HEK293T (cell line): Measurements from ENCODE around the gene ULK3.

Experiments
- CTCF ChIA-PET: fragments of 350-600 bp; formaldehyde crosslinking; extraction: SDS; loops from one replicate; lab custom pipeline; 2021; ENCODE audit warnings: antibody characterized with exemption, inconsistent platforms; lab: Yijun Ruan, JAX
- POLR2A ChIA-PET: fragments of 350-600 bp; formaldehyde crosslinking; extraction: SDS; loops from one replicate; lab custom pipeline; 2020; ENCODE audit warnings: antibody characterized with exemption, inconsistent platforms; lab: Yijun Ruan, JAX
- DNase-seq: peaks from one replicate; pipeline ENCODE4 v3.0.0; 2012; ENCODE audit warnings: mixed read lengths; ENCODE audit errors: extremely low spot score
- ARNT ChIP-seq: fragments of 450-650 bp; IDR thresholded peaks from 2 replicates; pipeline ENCODE4 v1.6.1; 2017; ENCODE audit warnings: mild to moderate bottlenecking
- BHLHE40 ChIP-seq: fragments of 450-650 bp; IDR thresholded peaks from 2 replicates; pipeline ENCODE4 v1.6.1; 2016; ENCODE audit warnings: mild to moderate bottlenecking, moderate library complexity, borderline replicate concordance
- CTBP1 ChIP-seq: fragments of 450-650 bp; IDR thresholded peaks from 2 replicates; pipeline ENCODE4 v1.6.1; 2016; ENCODE audit warnings: borderline replicate concordance
- ELF4 ChIP-seq: fragments of 450-650 bp; IDR thresholded peaks from 2 replicates; pipeline ENCODE4 v1.6.1; 2017; ENCODE audit warnings: antibody characterized with exemption
- FOXA1 ChIP-seq: fragments of 450-650 bp; IDR thresholded peaks from 2 replicates; pipeline ENCODE4 v1.6.1; 2016; ENCODE audit warnings: mild to moderate bottlenecking
- FOXK2 ChIP-seq: fragments of 450-650 bp; IDR thresholded peaks from 2 replicates; pipeline ENCODE4 v1.6.1; 2016; ENCODE audit warnings: mild to moderate bottlenecking
- FOXM1 ChIP-seq: fragments of 450-650 bp; IDR thresholded peaks from 2 replicates; pipeline ENCODE4 v1.6.1; 2017; ENCODE audit warnings: mild to moderate bottlenecking, borderline replicate concordance
- HDGF ChIP-seq: fragments of 450-650 bp; IDR thresholded peaks from 2 replicates; pipeline ENCODE4 v1.6.1; 2017; ENCODE audit warnings: antibody characterized with exemption, borderline replicate concordance
- L3MBTL2 ChIP-seq: fragments of 450-650 bp; conservative IDR thresholded peaks from 2 replicates; pipeline ENCODE4 v1.6.1; 2016; ENCODE audit warnings: mild to moderate bottlenecking
- LEF1 ChIP-seq: fragments of 450-650 bp; IDR thresholded peaks from 2 replicates; pipeline ENCODE4 v1.6.1; 2017; ENCODE audit warnings: mild to moderate bottlenecking, borderline replicate concordance
- NFRKB ChIP-seq: fragments of 450-650 bp; IDR thresholded peaks from 2 replicates; pipeline ENCODE4 v1.6.1; 2016; ENCODE audit warnings: mild to moderate bottlenecking, moderate library complexity
- PKNOX1 ChIP-seq: fragments of 450-650 bp; IDR thresholded peaks from 2 replicates; pipeline ENCODE4 v1.6.1; 2016
- SP1 ChIP-seq: fragments of 450-650 bp; IDR thresholded peaks from 2 replicates; pipeline ENCODE4 v1.6.1; 2017
- SUZ12 ChIP-seq: fragments of 450-650 bp; IDR thresholded peaks from 2 replicates; pipeline ENCODE4 v1.6.1; 2016; ENCODE audit warnings: mild to moderate bottlenecking
- TARDBP ChIP-seq: fragments of 450-650 bp; IDR thresholded peaks from 2 replicates; pipeline ENCODE4 v1.6.1; 2016
- ZNF384 ChIP-seq: fragments of 450-650 bp; IDR thresholded peaks from 2 replicates; pipeline ENCODE4 v1.6.1; 2016

ULK3 gene

GRCh38 chr15:74866090-74866489, 23.1 kb upstream of the ULK3 start:
- ChIA-PET CTCF (interaction anchor here (0.5 to 2.0 kb wide), 2 partner anchors 36 to 487 kb away, joined by 3 to 6 read pairs; no protein-coding TSS in a partner anchor), POLR2A (no interaction called here)
- TF ChIP-seq CTBP1 (no peak), NFRKB (no peak), SP1 (no peak), FOXM1 (no peak), ELF4 (no peak), ZNF384 (no peak), TARDBP (no peak), PKNOX1 (no peak), L3MBTL2 (no peak), BHLHE40 (no peak), ARNT (no peak), HDGF (no peak), FOXA1 (no peak), SUZ12 (no peak), LEF1 (no peak), FOXK2 (no peak)
- DNase-seq, result no peak

- TF ChIP-seq BHLHE40 (no peak), SP1 (no peak), SUZ12 (no peak), PKNOX1 (no peak), TARDBP (no peak), ELF4 (no peak), L3MBTL2 (no peak), ZNF384 (no peak)
- no peak for DNase-seq
- ChIA-PET CTCF (no interaction called here), POLR2A (interaction anchor here (0.9 kb wide), 1 partner anchor 22 kb away, joined by 3 read pairs; the partner anchor contains the start of gene ULK3)
These were observed 22.4 kb upstream of the ULK3 start for GRCh38 chr15:74865316-74865715.

- TF ChIP-seq CTBP1 (no peak), HDGF (no peak), L3MBTL2 (no peak), TARDBP (no peak)
- ChIA-PET CTCF (interaction anchor here (0.6 kb wide), 1 partner anchor 95 kb away, joined by 4 read pairs; no protein-coding TSS in a partner anchor), POLR2A (no interaction called here)
- DNase-seq, result no peak
These were observed 21.3 kb upstream of the ULK3 start for GRCh38 chr15:74864296-74864695.

- POLR2A ChIA-PET, result no interaction called here
- no peak for DNase-seq
- CTCF ChIA-PET, result interaction anchor here (0.5 to 0.6 kb wide), 2 partner anchors 94 to 137 kb away, joined by 3 to 4 read pairs; no protein-coding TSS in a partner anchor
- TF ChIP-seq FOXM1, result no peak
- no peak for TF ChIP-seq FOXK2
- no peak for TF ChIP-seq HDGF
These were observed 20.5 kb upstream of the ULK3 start for GRCh38 chr15:74863239-74864056.

- DNase-seq, result no peak
- ChIA-PET CTCF (interaction anchor here (0.6 kb wide), 1 partner anchor 37 kb away, joined by 3 read pairs; no protein-coding TSS in a partner anchor), POLR2A (interaction anchor here (0.7 to 1.6 kb wide), 4 partner anchors 12 to 48 kb away, joined by 3 to 7 read pairs (median 4); partner anchors contain the start of genes FAM219B, MPI and ULK3)
- no peak for TF ChIP-seq SP1
- no peak for TF ChIP-seq ARNT
- TF ChIP-seq LEF1, result no peak
- TF ChIP-seq FOXM1, result no peak
- no peak for TF ChIP-seq PKNOX1
- no peak for TF ChIP-seq ZNF384
- TF ChIP-seq NFRKB, result no peak
- no peak for TF ChIP-seq TARDBP
- TF ChIP-seq CTBP1, result no peak
- no peak for TF ChIP-seq HDGF
- TF ChIP-seq FOXA1, result no peak
- TF ChIP-seq SUZ12, result no peak
- no peak for TF ChIP-seq ELF4
These were observed 15.4 kb upstream of the ULK3 start for GRCh38 chr15:74858369-74858740.

- no peak for DNase-seq
- TF ChIP-seq PKNOX1, result no peak
- no peak for TF ChIP-seq SP1
- TF ChIP-seq FOXK2, result no peak
- TF ChIP-seq SUZ12, result no peak
- ChIA-PET CTCF (interaction anchor here (0.6 to 0.7 kb wide), 2 partner anchors 38 to 92 kb away, joined by 3 read pairs; no protein-coding TSS in a partner anchor), POLR2A (interaction anchor here (0.7 to 0.9 kb wide), 2 partner anchors 12 to 31 kb away, joined by 3 read pairs; partner anchors contain the start of gene MPI)
These were observed 14.9 kb upstream of the ULK3 start for GRCh38 chr15:74857671-74858368.
